A673 (cell line): Measurements from ENCODE around the gene WDR38. TPM values are rescaled to one million over a fixed set of nuclear protein-coding genes. Genes with fewer than 3 reads are reported as not detected.
A peak's percentile ranks its signal among the peaks of the same experiment; 100 is the strongest.

ENCODE experiments used
- BruUV-seq: library from RNA; stranded (reverse); fragments of 400-500 nt; replicated peaks from 2 replicates; lab custom pipeline; 2021; lab: Mats Ljungman, UMichigan
- CTCF ChIA-PET: fragments of 300-600 bp; sonication (Branson Sonifier 250); formaldehyde crosslinking; loops from one replicate; lab custom pipeline; 2022; ENCODE audit warnings: antibody characterized with exemption; lab: Charles Lee
- POLR2A ChIA-PET: fragments of 300-600 bp; sonication (Branson Sonifier 250); formaldehyde crosslinking; loops from one replicate; lab custom pipeline; 2022; ENCODE audit warnings: antibody characterized with exemption; ENCODE audit not compliant: low non-redundant PET; lab: Charles Lee
- DNase-seq: peaks from one replicate; pipeline ENCODE4 v3.0.0-alpha.2; 2015; ENCODE audit warnings: low spot score
- H3K27ac ChIP-seq: fragments of 200-600 bp; sonication (generic); 2 replicates; pipeline ENCODE4 v1.5.1; 2016; ENCODE audit warnings: mixed run types, low read depth, mild to moderate bottlenecking, mixed read lengths, antibody characterized with exemption, low read length; ENCODE audit not compliant: poor library complexity, severe bottlenecking
- H3K27me3 ChIP-seq: fragments of 200-600 bp; sonication (generic); replicated peaks from 2 replicates; pipeline ENCODE4 v1.6.1; 2017; ENCODE audit warnings: mixed run types, low read depth, mild to moderate bottlenecking, mixed read lengths, antibody characterized with exemption, low read length; ENCODE audit not compliant: insufficient read depth, poor library complexity
- H3K36me3 ChIP-seq: fragments of 200-600 bp; sonication (generic); 2 replicates; pipeline ENCODE4 v1.6.1; 2016; ENCODE audit warnings: mixed run types, mild to moderate bottlenecking, mixed read lengths, antibody characterized with exemption, low read length; ENCODE audit not compliant: insufficient read depth, poor library complexity, severe bottlenecking
- H3K4me1 ChIP-seq: fragments of 200-600 bp; sonication (generic); 2 replicates; pipeline ENCODE4 v1.6.1; 2017; ENCODE audit warnings: mixed run types, mild to moderate bottlenecking, mixed read lengths, antibody characterized with exemption, low read length; ENCODE audit not compliant: insufficient read depth, poor library complexity, severe bottlenecking
- H3K4me3 ChIP-seq: fragments of 200-600 bp; sonication (generic); 2 replicates; pipeline ENCODE4 v1.5.1; 2016; ENCODE audit warnings: low read depth, mixed run types, mild to moderate bottlenecking, mixed read lengths, low read length; ENCODE audit not compliant: poor library complexity, severe bottlenecking
- H3K9me3 ChIP-seq: fragments of 200-600 bp; sonication (generic); 2 replicates; pipeline ENCODE4 v1.6.1; 2016; ENCODE audit warnings: mixed run types, low read depth, mild to moderate bottlenecking, mixed read lengths, antibody characterized with exemption, low read length; ENCODE audit not compliant: poor library complexity, severe bottlenecking
- CTCF ChIP-seq: fragments of 300-800, 200-600 bp; sonication (generic); conservative IDR thresholded peaks from 2 replicates; pipeline ENCODE4 v1.5.1; 2017; ENCODE audit warnings: low read depth, mild to moderate bottlenecking, antibody characterized with exemption, low read length, moderate library complexity, mixed read lengths
- EZH2 ChIP-seq: fragments of 200-600 bp; sonication (generic); IDR thresholded peaks from 2 replicates; pipeline ENCODE4 v1.6.1; 2017; ENCODE audit warnings: borderline replicate concordance, low read depth, mild to moderate bottlenecking, mixed read lengths, antibody characterized with exemption, low read length; ENCODE audit not compliant: poor library complexity, severe bottlenecking
- intact Hi-C: fragments of 100-400 bp; cut with micrococcal nuclease; formaldehyde crosslinking; loops from one replicate; pipeline ENCODE4 v1.10.0; 2022; ENCODE audit not compliant: unreplicated experiment
- total RNA-seq: library from RNA; stranded (reverse); gene quantifications from 2 replicates; pipeline ENCODE4 v1.2.3, GENCODE V29; 2021

The WDR38 gene
- total RNA-seq, 1 experiment from 2014 or later = not detected

GRCh38 chr9:124873664-124874063 lies 20.4 kb downstream of the WDR38 start:
- Histone ChIP-seq H3K4me3 (no peak overlapping the region), H3K4me1 (peaks cover 18% of the 10 kb centered on the region), H3K9me3 (no peaks in the 10 kb centered on the region), H3K27me3 (no peaks in the 10 kb centered on the region), H3K36me3 (peaks cover 60% of the 10 kb centered on the region), H3K27ac (no peak overlapping the region)
- BruUV-seq = no TSS peak
- intact Hi-C loops = no loop called here
- DNase-seq = no peak
- ChIA-PET CTCF (no interaction called here), POLR2A (no interaction called here)
- TF ChIP-seq CTCF (no peak), EZH2 (no peak)

DNA sequence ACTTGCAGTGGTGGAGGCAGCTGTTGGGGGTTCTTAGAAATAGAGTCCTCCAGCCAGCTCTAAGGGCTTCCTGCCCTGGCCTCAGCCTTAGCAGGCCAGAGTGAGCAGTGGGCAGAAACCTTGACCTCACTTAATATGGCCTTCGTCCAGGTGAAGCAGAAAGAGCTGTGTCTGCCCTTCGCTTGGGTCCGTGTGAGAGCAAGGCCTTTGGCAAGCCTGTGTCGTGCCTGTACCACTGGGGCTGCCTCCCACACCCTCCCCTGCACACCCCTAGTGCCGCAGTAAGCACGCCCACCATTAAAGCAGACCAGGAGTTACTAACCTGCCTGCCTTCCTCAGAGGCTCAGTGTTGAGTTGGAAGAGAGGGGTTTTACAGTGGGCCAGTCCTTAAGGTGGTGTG lies 22.2 kb downstream of the WDR38 start:
- no TSS peak for BruUV-seq
- no peak overlapping the region for H3K27ac ChIP-seq
- ChIA-PET POLR2A (no interaction called here), CTCF (no interaction called here)
- no peaks in the 10 kb centered on the region for H3K9me3 ChIP-seq
- no peaks in the 10 kb centered on the region for H3K27me3 ChIP-seq
- intact Hi-C loops = no loop called here
- peaks cover 74% of the 10 kb centered on the region for H3K36me3 ChIP-seq
- peaks cover 14% of the 10 kb centered on the region for H3K4me1 ChIP-seq
- H3K4me3 ChIP-seq = no peak overlapping the region
- no peak for DNase-seq
- TF ChIP-seq EZH2 = no peak
- no peak for TF ChIP-seq CTCF

DNA sequence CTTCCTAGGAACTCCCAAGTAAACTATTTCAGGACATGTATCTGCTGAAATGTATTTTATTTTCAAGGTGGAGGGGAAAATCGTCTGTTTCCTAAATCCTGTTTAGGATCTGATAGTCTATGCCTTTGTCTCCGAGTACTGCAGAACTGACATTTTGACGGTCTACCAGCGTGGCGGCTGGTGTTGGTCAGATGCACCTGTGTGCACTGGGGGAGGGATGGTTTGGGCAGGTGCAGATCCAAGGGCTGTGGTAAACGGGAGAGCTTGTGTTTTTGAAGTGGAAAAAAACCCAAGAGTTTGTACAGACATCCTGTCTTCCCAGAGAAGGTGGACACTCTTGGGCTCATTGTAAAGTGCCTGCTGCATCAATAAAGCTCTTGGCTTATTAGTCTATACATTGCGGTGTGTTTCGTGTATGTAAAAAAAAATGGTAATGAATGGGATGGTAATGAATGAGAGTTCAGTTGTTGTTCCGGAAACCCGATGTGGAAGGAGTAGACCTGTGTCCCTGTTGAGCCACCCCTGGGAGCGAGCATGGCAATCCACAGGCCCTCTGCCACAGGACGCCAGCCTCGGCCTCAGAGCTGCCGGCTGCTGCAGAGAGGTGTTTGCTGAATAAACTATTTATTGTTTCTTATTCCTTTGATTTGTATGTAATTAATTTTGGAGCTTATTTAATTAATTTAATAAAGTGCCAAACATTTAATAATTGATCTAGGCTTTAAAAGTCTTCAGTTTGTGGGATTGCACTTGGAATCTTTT lies 23.9 kb downstream of the WDR38 start:
- TF ChIP-seq EZH2 (no peak), CTCF (no peak)
- Histone ChIP-seq H3K27me3 (no peaks in the 10 kb centered on the region), H3K9me3 (no peaks in the 10 kb centered on the region), H3K4me3 (no peak overlapping the region), H3K4me1 (peaks cover 8% of the 10 kb centered on the region), H3K36me3 (peaks cover 74% of the 10 kb centered on the region), H3K27ac (no peak overlapping the region)
- ChIA-PET POLR2A (no interaction called here), CTCF (interaction anchor here (1.1 kb wide), 1 partner anchor 9 kb away, joined by 3 read pairs; no protein-coding TSS in a partner anchor)
- TSS peak; percentile 60 for BruUV-seq
- intact Hi-C loops = no loop called here
- DNase-seq = no peak
